Cardiac septum (tissue), 1 donor: ENCODE results near the gene RIT2. TPM values are rescaled to one million over a fixed set of nuclear protein-coding genes. Genes with fewer than 3 reads are reported as not detected.

Experiments
- DNase-seq: peaks from one replicate; pipeline ENCODE4 v3.0.0-alpha.2; 2020; ENCODE audit warnings: low spot score
- intact Hi-C: fragments of 100-400 bp; cut with DNase I; formaldehyde crosslinking; loops from one replicate; pipeline ENCODE4 v1.14.0; 2022
- long read RNA-seq: library from polyadenylated mRNA; unstranded; transcript quantifications from one replicate; pipeline ENCODE4 v2.0.0, GENCODE V29; 2021
- total RNA-seq: library from RNA; stranded (reverse); fragmentation: NEBNext Ultra II Directional; extraction: Animal tissue kit (Norgen Biotek cat#: 25700); gene quantifications from one replicate; pipeline ENCODE4 v1.2.1, GENCODE V29; 2021
- donor health status: DM: no; HTN: no; CAD: no.

RIT2 gene
- total RNA-seq: not detected
- long read RNA-seq: 0 reads

DNA sequence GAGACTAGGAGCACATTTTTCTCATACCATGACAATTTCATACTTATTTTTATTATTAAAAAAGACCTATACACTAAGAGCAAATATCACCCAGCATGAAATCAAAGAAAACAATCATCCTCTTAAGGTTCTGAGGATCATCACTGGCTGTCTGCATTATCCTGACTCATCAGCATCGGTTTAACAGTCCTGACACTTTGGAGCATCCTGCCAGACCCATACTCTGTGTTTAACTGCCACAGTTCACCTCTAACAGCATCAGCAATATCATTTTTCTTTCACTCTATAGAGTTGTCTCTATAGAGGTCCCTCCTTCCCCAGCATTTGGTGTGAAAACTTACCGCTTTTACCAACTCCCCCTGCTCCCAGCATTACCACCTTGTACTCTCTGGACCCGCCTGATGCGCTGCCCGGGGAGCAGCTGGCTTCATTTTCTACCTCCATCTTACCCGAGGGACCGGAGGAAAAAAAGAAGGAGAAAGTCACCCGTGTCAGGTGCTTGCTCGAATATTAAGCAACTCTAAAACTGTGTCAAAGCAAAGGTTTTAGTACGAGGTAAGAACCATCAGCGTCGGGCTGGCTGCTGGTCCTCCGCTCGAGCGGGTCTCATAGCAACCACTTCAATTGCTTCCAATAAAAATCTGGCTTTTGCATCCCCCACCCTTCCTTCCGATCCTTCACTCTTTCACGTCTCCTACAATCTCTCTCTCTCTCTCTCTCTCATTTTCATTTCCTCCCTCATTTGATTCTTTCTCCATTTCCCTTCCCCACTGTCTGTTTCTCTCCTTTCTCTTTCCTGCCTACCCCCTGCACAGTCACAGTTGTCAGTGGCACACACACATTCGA is at the start of gene RIT2:
RIT2 (minus strand) TSS at position 610 of the 846 bp plus-strand sequence.
- intact Hi-C loops: no loop called here
- DNase-seq: no peak

DNA sequence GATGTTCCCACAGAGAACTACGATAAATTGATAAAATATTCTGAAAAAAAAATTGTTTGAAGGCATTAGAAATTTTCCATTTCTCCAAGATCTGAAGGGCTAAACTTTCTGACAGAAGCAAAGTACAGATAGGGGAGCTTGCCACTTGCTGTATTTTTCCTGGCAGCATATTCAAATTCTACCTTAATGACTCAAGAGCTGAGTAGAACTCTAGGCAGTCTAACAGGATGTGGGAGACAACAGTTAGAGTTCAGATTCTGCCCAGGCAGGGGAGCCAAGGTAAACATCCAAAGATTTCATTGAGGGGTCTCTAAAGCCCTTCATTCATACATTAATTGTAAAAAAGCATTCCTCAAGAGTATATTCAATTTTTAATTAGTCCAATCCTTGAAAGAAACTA is 46.0 kb upstream of the RIT2 start:
- intact Hi-C loops: no loop called here
- DNase-seq: no peak

DNA sequence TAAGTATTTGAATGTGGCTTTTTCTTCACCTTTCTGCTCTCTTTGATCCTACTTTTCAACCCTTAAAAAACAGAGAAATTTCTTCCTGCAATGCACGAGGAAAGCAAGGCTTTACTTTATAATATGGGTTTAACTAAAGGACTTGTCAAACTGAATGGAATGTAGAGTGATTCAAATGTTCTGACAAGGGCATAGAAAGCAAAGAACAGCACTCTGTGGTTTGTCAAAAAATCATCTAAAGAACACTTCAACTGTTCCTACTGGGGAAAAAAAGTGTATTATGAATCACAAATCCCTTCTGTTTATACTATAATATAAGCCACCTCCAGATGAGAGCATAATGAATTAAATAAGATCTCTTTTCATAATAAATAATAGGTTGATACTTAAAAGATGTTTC is 45.0 kb upstream of the RIT2 start:
- DNase-seq: no peak
- intact Hi-C loops: no loop called here

DNA sequence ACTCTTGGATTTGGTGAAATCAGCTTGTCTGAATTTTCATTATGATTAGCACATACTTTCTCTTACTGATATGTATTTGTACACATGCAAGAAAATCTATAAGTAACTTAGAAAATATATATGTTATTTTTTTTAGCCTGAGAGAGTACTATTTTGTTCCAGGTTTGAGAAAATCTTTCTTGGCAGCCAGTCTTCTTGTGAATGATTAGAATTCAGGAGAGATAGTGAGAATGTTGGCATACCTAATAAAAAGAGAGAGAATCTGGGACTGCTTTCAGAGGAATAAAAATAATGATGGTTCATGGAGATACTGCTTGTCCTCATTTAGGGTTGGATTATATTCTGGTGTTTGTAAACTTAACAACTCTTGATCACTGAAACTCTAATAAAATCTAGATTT is 44.4 kb upstream of the RIT2 start:
- intact Hi-C loops: no loop called here
- DNase-seq: no peak

DNA sequence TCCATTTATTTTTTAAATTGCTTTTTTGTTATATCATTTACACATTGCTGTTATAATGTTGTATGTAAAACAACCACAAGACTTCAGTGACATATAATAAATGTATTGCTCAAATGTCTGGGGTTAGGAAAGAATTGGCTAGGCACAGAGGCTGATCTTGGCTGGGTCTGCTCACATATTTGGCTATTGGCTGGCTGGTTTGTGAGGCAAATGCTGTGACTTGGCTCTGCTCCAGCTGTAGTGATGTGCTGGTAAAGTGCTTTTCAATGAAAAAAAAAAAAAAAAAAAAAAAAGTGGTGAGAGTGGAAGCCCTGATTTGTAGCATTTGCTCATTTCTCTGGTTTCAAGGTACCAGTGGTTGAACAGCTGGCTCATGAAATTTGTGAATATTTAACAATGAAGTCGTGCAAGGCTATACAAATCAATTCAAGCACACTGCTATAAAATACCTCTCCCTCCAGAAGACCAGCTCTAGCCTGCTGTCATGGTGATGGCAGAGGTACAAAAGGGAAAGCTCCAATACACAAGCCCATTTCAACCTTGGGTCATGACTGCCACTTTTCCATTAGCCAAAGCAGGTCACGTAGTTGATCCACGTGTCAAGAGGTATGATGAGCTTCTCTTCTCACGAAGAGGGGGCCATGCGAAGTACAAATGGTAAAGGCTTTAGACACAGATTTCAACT is 43.7 kb upstream of the RIT2 start:
- intact Hi-C loops: no loop called here
- DNase-seq: no peak

DNA sequence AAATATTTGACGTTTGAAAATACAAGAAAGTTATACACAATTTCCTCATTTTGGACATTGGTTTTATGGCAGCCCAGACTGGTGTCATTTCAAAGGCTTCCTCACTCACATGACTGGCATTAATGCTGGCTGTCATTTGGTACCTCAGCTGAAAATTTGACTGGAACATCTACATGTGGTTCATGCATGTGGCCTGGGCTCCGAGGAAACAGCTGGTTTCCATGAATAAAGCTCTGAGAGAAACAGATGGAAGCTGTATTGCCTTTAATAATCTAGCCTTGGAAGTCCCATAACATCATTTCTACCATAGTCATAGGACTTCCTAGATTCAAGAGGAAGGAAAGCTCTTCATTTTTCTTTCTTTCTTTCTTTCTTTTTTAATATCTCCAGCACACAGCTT is 42.9 kb upstream of the RIT2 start:
- no peak for DNase-seq
- intact Hi-C loops: no loop called here

DNA sequence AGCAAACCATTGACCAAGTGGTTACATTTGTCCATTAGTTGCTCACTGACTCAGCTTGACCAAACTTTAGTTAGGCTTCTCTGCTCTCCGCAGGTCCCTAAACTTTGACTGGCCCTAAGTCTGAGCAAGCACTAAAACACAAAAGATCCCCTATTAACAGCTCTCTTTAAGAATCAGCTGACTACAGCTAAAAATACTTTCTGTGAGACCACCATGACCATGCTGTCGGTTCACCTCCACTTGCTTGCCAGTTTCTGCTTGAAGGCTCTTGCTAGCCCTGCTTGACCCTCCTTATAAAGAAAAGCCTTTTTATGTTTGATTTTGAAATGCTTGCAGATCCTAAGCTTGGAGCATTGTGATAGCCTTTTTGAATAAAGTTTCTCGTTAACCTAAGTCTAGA is 40.4 kb upstream of the RIT2 start:
- intact Hi-C loops: no loop called here
- DNase-seq: no peak

DNA sequence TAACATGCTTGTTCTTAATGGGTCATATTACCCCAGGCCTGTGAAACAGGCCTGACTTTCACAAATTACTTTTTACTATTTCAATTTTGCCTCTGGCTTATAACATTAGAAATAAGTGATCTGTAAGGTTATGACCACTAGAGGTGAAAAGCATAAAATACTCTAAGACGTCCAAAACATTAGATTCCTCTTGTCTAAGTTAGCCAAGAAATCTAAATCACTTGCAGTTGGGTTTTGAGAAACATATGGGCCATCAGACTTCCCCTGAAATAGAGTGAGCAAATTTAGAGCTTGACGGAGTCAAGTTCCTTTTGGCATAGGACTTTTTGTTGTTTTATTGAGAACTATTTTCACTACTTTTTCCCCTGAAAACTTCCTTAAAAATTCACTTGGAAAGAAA is 32.7 kb upstream of the RIT2 start:
- intact Hi-C loops: no loop called here
- no peak for DNase-seq

DNA sequence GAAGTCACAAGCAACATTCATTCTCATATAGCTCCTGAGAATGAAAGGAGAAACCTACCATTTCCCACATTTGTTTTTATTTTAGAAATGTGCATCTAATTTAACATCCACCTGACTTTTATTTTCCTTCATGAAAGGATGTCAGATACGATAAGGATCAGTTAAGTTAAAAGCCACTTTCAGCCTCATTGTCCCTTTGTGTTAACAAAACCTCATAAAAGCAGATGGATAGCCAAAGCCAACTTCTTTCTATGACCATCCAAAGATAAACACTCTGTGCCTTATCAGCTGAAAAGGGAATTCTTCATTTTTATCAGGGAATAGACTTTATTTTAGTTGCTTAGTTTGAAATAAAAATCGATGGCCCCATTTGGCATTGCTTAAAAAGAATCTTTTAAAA is 25.7 kb upstream of the RIT2 start:
- no peak for DNase-seq
- intact Hi-C loops: no loop called here

DNA sequence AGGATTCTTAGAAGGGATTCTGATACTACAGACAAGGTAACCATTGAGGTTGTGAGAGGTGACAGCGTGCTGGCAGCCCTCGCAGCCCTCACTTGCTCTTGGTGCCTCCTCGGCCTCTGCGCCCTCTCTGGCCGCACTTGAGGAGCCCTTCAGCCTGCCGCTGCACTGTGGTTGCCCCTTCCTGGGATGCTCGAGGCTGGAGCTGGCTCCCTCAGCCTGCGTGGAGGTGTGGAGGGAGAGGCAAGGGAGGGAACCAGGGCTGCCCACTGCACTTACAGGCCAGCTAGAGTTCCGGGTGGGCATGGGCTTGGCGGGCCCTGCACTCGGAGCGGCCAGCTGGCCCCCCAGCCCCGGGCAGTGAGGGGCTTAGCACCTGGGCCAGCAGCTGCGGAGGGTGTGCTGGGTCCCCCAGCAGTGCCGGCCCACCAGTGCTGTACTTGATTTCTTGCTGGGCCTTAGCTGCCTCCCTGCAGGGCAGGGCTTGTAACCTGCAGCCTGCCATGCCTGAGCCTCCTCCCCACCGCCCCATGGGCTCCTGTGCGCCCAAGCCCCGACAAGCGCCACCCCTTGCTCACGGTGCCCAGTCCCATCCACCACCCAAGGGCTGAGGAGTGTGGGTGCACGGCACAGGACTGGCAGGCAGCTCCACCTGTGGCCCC is 23.9 kb upstream of the RIT2 start:
- intact Hi-C loops: no loop called here

DNA sequence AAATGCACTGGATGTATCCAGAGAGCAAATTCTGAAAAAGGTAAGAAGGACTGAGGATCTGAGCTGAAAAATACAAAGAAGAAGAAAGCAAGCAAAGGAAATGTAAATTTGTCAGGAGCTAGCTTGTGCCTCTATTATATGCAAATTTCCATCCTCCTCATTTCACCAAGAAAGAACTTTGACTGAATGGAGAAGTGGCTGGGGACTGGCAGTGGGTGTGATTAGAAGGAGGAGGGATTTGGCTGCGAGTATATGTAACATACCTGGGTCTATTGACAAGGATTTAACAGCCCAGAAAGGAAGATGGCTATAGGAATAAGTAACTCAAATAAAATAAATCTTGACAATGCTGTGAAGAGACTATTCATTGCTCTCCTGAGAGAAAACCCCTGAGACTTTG is 19.4 kb upstream of the RIT2 start:
- intact Hi-C loops: no loop called here
- DNase-seq: no peak

More for the DNA sequence above, 23.9 kb upstream of the RIT2 start:
- no peak for DNase-seq

DNA sequence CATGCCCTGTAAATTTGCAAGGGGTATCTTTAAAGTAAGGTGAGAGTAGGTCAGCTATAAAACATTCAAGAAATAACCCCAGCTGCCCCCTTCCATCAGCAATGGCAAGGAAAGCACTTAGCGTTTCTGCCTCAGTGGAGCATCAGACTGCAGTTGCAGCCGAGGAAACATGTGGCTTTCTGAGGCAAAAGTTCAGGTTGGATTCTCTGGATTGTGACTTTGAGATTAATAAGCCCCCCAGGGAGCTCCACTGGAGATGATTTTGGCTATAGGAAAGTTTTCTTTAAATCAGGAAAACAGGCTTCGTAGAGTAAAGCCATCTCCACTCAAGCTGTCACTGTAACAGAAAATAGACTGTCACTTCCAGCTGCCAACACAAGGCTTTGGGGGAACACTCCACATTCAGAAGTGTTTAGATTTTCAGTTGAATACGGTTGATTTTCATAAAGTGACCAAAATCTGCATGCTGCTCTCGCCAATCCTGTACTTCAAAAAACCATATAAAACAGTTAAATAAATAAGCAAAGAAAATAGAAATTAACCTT is 15.3 kb upstream of the RIT2 start:
- intact Hi-C loops: no loop called here
- DNase-seq: no peak

DNA sequence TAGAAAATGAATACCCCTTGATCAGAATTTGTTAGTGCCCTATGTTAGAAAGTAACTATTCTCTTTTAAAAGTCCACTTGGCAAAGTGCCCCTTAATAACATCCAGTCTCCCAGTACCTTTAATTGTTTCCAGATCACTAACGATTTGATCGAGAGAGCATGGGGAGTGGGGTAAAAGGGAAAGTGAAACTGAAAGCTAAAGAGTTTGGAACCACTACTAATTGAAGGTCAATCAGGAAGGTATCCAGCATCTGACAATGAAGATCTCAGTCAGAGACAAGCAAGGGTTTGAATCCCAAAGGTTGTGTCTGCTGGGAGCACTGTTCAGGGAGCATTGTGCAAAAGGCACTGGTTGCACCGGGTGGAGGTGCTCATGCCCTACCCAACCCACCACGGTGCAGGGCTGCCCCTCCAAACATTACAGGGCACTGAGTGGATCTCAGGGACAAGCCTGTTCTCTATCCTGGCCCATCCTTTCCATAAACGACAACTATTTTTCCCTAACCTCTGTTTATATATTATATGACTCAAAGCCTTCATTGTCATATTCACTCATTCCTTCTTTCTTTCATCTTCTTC is 14.6 kb upstream of the RIT2 start:
- no peak for DNase-seq
- intact Hi-C loops: no loop called here

DNA sequence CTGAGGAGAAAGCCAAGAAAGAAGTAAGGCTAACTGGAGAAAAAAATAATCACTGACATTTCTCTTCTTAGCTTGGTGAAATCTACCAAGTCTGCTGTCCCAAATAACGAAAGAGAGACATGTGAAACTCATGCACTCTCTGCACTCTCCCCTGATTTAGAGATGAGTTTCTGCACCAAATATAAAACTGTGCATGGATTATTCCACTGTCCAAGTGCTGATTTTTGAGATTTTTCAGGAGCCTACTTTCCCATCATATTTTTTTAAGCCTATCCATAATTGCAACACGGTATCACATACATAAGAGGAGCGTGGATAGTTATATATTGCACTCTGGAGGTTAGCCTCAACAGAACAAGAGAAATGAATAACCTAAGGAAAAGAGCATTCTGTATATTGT is 10.0 kb upstream of the RIT2 start:
- no peak for DNase-seq
- intact Hi-C loops: no loop called here

DNA sequence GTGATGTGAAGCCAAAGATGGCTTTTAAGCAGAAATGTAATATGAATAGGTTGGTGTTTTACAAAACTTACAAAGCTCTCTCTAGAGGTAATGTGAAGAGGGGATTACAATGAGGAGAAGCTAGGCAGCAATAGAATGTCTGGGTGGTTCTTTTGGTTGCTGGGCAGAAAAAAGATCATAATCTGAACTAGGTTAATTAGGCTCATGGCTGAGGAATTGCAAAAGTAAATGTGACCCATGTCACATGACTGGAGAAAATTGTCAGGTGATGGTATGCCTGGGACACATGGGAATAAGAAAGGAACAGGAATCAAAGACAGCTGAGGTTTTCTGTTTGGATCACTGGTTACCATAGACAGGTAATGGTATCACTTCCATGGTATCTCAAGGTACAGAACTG is 7.5 kb upstream of the RIT2 start:
- intact Hi-C loops: no loop called here
- no peak for DNase-seq

DNA sequence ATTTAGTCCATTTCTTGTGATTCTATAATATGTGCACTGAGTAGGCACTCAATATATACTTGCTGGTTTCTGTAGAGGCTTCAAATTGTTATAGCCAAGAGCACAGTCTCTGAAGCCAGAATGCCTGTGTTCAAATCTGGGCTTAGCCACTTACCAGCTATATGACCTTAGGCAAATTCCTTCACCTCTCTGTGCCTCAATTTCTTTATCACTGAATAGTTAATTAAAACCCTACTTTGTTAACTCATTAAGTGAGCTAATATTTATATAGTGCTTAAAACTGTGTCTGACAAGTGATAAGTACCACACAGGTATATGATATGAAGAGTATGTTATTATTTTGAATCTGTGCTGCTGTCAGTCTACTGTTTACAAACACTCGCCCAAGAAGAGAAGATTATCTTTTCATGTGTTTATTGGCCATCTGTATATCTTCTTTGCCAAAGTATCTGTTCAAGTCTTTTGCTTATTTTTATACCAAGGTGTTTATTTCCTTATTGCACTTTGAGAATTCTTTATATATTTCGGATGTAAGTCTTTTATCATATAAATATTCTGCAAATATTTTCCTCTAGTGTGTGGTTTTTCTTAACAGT is 1.3 kb upstream of the RIT2 start:
- no peak for DNase-seq
- intact Hi-C loops: no loop called here

DNA sequence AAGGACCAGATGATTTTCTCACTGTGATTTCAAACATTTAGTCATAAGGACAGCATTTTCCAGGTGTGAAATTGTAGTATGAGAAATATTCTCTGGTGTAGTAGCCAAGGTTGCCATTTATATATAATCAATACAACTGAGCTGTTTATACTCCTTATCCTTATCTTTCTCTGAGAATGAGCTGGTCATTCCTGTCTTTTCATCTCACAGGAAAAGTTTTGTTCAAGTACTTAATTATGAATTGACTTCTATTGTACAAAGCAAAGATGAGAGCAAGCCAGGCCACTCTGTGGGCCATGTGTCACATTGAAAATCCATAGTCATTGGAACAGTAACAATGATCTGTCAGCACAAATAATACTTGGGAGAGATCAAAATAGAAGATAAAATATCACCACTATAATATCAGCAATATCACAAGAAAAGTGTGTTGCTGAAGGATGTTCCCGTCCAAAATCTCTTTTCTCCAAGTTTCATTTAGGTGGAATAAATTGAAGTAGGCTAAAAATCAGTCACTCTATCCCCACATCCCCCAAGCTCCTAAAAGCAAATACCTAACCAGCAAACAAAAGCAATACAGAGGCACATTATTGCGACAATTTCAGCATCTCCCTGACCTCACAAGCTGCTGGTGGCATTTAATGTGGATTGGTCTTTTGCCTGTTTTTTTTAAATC is 2.1 kb downstream of the RIT2 start:
- intact Hi-C loops: no loop called here
- DNase-seq: no peak

DNA sequence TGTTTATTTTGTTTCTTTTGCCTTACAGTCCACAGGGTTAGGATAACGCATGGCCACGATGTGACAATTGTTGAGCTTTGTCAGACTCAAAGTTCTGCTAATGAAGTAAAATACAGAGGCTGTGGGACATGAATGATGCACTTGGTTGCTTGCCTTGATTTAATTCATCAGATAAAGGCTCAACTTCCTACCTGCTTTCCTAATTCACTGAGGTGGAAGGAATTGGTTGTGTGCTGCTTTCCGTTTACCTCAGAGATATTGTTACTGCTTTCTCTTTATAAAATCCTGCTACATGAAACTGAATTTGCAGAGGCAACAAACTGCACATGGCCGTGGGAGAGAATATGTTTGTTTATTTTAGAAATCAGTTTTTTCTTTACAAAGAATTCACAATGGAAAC is 6.6 kb downstream of the RIT2 start:
- intact Hi-C loops: no loop called here

DNA sequence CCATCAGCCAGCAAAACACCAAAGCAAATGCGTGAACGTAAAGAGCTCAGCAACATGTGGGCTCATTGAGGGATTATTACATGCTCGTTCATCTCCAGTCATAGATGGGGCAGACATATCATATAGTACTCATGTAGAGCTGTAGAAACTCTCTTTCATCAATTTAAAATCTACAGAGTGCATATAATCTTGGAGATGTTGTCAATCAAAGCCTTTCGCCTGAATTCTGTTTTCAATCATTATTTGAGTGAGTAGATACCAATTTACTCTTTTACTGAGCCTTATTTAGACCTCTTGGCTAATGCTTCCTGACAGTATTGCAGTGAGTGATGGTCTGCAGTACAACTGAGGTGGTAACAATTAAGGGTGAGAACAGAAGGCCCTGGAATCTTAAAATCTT is 7.0 kb downstream of the RIT2 start:
- intact Hi-C loops: no loop called here
- DNase-seq: no peak

More for the DNA sequence above, 6.6 kb downstream of the RIT2 start:
- DNase-seq: no peak
